HG03558 (cell line): ENCODE data around the gene USP17L21.
"Not testable (repeated sequence)": the region's sequence is repeated elsewhere in the genome, so short reads cannot be mapped to it uniquely, and the experiment has no call there.

Experiments used
- ATAC-seq: cut with Tn5 transposase; IDR thresholded peaks from one replicate; pipeline ENCODE4 v1.9.1; 2021; ENCODE audit warnings: moderate number of reproducible peaks; ENCODE audit not compliant: unreplicated experiment; ENCODE audit errors: extremely low read depth

USP17L21 gene

GRCh38 chr4:9262572-9262971 lies at the start of gene USP17L21:
TSS of gene USP17L21 (plus strand) at chr4:9262872. CDS start at chr4:9262872, 0 bp downstream.
- not testable (repeated sequence) for ATAC-seq

DNA sequence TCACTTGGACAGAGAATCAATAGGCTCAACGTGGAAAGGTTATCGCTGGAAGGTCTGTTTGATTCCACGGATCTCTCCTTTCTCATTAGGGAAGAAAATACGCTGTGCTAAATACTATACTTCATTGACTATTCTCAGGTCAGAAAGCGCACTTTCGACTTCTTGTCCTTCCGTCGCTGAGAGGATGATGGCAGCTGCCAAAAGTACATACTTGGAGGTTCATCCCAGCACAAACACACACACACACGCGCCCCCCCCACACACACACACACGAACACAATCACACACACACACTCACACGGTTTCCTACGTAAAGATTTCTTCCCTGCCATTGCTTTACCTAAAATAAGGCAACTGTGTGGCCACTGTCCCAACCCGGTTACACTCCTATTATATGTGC lies 48.0 kb upstream of the USP17L21 start:
- not testable (repeated sequence) for ATAC-seq

DNA sequence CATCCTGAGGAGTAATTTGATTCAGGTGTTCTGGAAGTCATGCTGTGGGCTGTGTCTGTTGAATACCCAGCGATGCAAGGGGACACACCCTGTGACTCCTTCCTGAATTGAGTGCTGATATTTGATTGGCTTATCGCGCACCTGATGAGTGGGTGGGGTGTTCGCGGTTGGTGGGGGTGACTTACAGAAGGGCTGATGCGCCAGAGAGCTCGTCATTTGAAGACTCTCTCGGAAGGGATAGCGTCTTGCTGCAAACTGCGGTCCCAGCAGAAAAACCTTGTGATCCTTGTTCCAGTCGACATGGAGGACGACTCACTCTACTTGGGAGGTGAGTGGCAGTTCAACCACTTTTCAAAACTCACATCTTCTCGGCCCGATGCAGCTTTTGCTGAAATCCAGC lies 47.6 kb upstream of the USP17L21 start, which contains the start of gene USP17L11:
Gene USP17L11, plus strand, starts transcription at position 301 of the 400 bp plus-strand sequence. Its CDS starts 0 bp downstream, at position 301.
- ATAC-seq = not testable (repeated sequence)

GRCh38 chr4:9219852-9220251 lies 42.8 kb upstream of the USP17L21 start, which contains the start of gene USP17L12:
TSS of gene USP17L12 (plus strand) at chr4:9220152. CDS start at chr4:9220152, 0 bp downstream.
- ATAC-seq = not testable (repeated sequence)

DNA sequence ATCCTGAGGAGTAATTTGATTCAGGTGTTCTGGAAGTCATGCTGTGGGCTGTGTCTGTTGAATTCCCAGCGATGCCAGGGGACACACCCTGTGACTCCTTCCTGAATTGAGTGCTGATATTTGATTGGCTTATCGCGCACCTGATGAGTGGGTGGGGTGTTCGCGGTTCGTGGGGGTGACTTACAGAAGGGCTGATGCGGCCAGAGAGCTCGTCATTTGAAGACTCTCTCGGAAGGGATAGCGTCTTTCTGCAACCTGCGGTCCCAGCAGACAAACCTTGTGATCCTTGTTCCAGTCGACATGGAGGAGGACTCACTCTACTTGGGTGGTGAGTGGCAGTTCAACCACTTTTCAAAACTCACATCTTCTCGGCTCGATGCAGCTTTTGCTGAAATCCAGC lies 38.1 kb upstream of the USP17L21 start, which contains the start of gene USP17L13:
Gene USP17L13, plus strand, starts transcription at position 301 of the 400 bp plus-strand sequence. Its CDS starts 0 bp downstream, at position 301.
- not testable (repeated sequence) for ATAC-seq

GRCh38 chr4:9230249-9230648 lies 32.4 kb upstream of the USP17L21 start:
- ATAC-seq = not testable (repeated sequence)

DNA sequence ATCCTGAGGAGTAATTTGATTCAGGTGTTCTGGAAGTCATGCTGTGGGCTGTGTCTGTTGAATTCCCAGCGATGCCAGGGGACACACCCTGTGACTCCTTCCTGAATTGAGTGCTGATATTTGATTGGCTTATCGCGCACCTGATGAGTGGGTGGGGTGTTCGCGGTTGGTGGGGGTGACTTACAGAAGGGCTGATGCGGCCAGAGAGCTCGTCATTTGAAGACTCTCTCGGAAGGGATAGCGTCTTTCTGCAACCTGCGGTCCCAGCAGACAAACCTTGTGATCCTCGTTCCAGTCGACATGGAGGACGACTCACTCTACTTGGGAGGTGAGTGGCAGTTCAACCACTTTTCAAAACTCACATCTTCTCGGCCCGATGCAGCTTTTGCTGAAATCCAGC lies 28.6 kb upstream of the USP17L21 start, which contains the start of gene USP17L15:
Gene USP17L15, plus strand, starts transcription at position 301 of the 400 bp plus-strand sequence. Its CDS starts 0 bp downstream, at position 301.
- not testable (repeated sequence) for ATAC-seq

DNA sequence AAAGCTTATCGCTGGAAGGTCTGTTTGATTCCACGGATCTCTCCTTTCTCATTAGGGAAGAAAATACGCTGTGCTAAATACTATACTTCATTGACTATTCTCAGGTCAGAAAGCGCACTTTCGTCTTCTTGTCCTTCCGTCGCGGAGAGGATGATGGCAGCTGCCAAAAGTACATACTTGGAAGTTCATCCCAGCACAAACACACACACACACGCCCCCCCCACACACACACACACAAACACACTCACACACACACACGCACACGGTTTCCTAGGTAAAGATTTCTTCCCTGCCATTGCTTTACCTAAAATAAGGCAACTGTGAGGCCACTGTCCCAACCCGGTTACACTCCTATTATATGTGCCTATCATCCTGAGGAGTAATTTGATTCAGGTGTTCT lies 24.2 kb upstream of the USP17L21 start:
- ATAC-seq = not testable (repeated sequence)

DNA sequence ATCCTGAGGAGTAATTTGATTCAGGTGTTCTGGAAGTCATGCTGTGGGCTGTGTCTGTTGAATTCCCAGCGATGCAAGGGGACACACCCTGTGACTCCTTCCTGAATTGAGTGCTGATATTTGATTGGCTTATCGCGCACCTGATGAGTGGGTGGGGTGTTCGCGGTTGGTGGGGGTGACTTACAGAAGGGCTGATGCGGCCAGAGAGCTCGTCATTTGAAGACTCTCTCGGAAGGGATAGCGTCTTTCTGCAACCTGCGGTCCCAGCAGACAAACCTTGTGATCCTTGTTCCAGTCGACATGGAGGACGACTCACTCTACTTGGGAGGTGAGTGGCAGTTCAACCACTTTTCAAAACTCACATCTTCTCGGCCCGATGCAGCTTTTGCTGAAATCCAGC lies 19.1 kb upstream of the USP17L21 start, which contains the start of gene USP17L17:
Gene USP17L17, plus strand, starts transcription at position 301 of the 400 bp plus-strand sequence. Its CDS starts 0 bp downstream, at position 301.
- ATAC-seq = not testable (repeated sequence)

- not testable (repeated sequence) for ATAC-seq
Observed at GRCh38 chr4:9247953-9248680, 14.6 kb upstream of the USP17L21 start, which contains the start of gene USP17L18. TSS of gene USP17L18 (plus strand) at chr4:9248630. CDS start at chr4:9248630, 0 bp downstream.

DNA sequence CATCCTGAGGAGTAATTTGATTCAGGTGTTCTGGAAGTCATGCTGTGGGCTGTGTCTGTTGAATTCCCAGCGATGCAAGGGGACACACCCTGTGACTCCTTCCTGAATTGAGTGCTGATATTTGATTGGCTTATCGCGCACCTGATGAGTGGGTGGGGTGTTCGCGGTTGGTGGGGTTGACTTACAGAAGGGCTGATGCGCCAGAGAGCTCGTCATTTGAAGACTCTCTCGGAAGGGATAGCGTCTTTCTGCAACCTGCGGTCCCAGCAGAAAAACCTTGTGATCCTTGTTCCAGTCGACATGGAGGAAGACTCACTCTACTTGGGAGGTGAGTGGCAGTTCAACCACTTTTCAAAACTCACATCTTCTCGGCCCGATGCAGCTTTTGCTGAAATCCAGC lies 9.6 kb upstream of the USP17L21 start, which contains the start of gene USP17L19:
Gene USP17L19, plus strand, starts transcription at position 301 of the 400 bp plus-strand sequence. Its CDS starts 0 bp downstream, at position 301.
- ATAC-seq = not testable (repeated sequence)

GRCh38 chr4:9257824-9258223 lies 4.8 kb upstream of the USP17L21 start, which contains the start of gene USP17L20:
TSS of gene USP17L20 (plus strand) at chr4:9258124. CDS start at chr4:9258124, 0 bp downstream.
- ATAC-seq = not testable (repeated sequence)

DNA sequence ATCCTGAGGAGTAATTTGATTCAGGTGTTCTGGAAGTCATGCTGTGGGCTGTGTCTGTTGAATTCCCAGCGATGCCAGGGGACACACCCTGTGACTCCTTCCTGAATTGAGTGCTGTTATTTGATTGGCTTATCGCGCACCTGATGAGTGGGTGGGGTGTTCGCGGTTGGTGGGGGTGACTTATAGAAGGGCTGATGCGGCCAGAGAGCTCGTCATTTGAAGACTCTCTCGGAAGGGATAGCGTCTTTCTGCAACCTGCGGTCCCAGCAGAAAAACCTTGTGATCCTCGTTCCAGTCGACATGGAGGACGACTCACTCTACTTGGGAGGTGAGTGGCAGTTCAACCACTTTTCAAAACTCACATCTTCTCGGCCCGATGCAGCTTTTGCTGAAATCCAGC lies 4.6 kb downstream of the USP17L21 start, which contains the start of gene USP17L22:
Gene USP17L22, plus strand, starts transcription at position 301 of the 400 bp plus-strand sequence. Its CDS starts 0 bp downstream, at position 301.
- ATAC-seq = not testable (repeated sequence)

DNA sequence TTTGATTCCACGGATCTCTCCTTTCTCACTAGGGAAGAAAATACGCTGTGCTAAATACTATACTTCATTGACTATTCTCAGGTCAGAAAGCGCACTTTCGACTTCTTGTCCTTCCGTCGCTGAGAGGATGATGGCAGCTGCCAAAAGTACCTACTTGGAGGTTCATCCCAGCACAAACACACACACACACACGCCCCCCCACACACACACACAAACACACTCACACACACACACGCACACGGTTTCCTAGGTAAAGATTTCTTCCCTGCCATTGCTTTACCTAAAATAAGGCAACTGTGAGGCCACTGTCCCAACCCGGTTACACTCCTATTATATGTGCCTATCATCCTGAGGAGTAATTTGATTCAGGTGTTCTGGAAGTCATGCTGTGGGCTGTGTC lies 9.0 kb downstream of the USP17L21 start:
- ATAC-seq = not testable (repeated sequence)
